Measurements from ENCODE around the gene SP140.

SP140 gene

DNA sequence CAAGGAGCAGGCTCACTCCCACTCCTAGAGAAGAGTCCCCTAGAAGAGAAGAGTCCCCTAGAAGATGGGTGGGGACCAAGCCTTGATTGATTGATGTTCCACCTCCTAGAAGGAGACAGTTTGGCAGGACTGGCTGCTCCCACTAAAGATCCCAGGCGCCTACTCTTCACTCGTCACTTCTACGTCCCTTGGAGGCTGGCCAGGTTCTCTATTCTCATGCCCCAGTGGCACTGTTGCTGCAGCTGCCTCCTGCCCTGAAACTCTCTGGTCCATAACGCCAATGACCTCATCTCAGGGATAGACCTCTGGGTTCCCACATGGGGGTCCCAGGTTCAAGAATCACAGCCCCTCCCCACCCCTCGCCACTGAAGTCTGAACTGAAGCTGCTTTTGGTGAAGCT lies 99.0 kb downstream of the SP140 start:
- Histone ChIP-seq H3K4me3 (ENCODE audit: low read depth, low read length) (no peak overlapping the region), H3K27ac (no peak overlapping the region), H3K27me3 (replicated peaks) (no peaks in the 10 kb centered on the region), H3K36me3 (replicated peaks) (no peaks in the 10 kb centered on the region)
- DNase-seq = no peak
- TF ChIP-seq CTCF (IDR thresholded peaks at IDR 0.05; ENCODE audit: low read depth, low read length, missing control alignments) = no peak
- in situ Hi-C loops (cut with HindIII; ENCODE audit: low pct_ligation_motif_present, low sequenced_read_pairs) = no loop called here

GRCh38 chr2:230325316-230326243 lies 100.0 kb downstream of the SP140 start:
- Histone ChIP-seq H3K4me3 (ENCODE audit: low read depth, low read length) (no peak overlapping the region), H3K27me3 (replicated peaks) (no peaks in the 10 kb centered on the region), H3K36me3 (replicated peaks) (no peaks in the 10 kb centered on the region), H3K27ac (no peak overlapping the region)
- in situ Hi-C loops (cut with HindIII; ENCODE audit: low pct_ligation_motif_present, low sequenced_read_pairs) = no loop called here
- no peak for DNase-seq
- no peak for TF ChIP-seq CTCF (IDR thresholded peaks at IDR 0.05; ENCODE audit: low read depth, low read length, missing control alignments)

DNA sequence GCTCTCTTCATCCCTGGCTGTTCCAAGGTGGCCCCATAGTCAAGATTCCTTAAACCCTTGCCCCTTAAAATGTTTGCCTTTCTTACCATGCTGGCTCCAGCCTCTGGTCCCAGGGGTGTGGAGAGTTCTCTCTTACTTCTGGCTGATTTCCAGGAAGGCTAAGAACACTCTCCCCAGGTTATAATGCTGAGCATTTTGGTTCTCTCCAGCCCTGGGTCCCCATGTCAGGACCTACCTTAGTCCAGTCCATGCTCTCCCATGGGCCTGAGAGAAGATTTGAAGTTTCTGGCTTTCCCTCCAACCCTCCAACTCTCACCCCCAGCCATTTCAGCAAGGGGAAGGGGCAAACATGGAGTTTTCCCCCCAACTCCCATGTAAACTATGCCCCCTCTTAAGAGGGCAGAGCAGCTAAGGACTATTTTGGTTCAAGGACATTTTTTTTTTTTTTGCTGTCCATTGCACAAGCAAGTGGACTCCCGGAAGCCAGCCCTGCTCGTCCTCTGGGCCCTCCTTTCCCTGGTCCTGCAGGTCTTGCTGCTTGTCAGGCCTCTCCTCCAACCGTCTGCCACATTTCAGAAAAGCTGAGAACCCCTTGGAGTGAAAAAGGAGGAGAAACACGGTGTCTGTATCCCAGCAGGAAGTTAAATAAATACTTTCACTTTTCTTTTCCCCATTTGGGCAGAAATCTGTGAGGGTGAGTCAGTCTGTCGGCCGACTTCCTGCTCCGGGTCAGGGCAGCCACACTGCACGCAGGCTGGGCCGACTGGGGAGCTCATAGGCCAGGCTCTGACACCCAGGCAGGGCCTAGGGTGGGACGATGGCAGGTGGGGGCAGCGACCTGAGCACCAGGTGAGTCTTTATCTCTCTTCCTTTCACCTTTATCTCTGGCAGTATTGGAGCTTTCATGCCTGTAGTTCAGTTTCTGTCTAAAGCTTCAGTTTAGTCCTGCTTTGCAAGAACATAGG lies 101.2 kb downstream of the SP140 start, which contains the start of gene SP140L:
Gene SP140L, plus strand, starts transcription at position 741 of the 965 bp plus-strand sequence. Its CDS starts 77 bp downstream, at position 818.
- Histone ChIP-seq H3K27me3 (replicated peaks) (no peaks in the 10 kb centered on the region), H3K36me3 (replicated peaks) (no peaks in the 10 kb centered on the region), H3K4me3 (ENCODE audit: low read depth, low read length) (peak within 1 kb of the TSS; percentile 61), H3K27ac (peak within 1 kb of the TSS; percentile 50)
- in situ Hi-C loops (cut with HindIII; ENCODE audit: low pct_ligation_motif_present, low sequenced_read_pairs) = no loop called here
- no peak for TF ChIP-seq CTCF (IDR thresholded peaks at IDR 0.05; ENCODE audit: low read depth, low read length, missing control alignments)
- DNase-seq = peak; percentile 75

GRCh38 chr2:230327418-230328154 lies 102.0 kb downstream of the SP140 start:
- no peak for DNase-seq
- in situ Hi-C loops (cut with HindIII; ENCODE audit: low pct_ligation_motif_present, low sequenced_read_pairs) = no loop called here
- peak overlapping the region; percentile 50 for H3K27ac ChIP-seq
- no peaks in the 10 kb centered on the region for H3K36me3 ChIP-seq (replicated peaks)
- peak overlapping the region; percentile 61 for H3K4me3 ChIP-seq (ENCODE audit: low read depth, low read length)
- H3K27me3 ChIP-seq (replicated peaks) = no peaks in the 10 kb centered on the region
- TF ChIP-seq CTCF (IDR thresholded peaks at IDR 0.05; ENCODE audit: low read depth, low read length, missing control alignments) = no peak

- H3K4me3 ChIP-seq (ENCODE audit: low read depth, low read length) = no peak overlapping the region
- H3K27me3 ChIP-seq (replicated peaks) = no peaks in the 10 kb centered on the region
- no peak for DNase-seq
- in situ Hi-C loops (cut with HindIII; ENCODE audit: low pct_ligation_motif_present, low sequenced_read_pairs) = no loop called here
- no peak for TF ChIP-seq CTCF (IDR thresholded peaks at IDR 0.05; ENCODE audit: low read depth, low read length, missing control alignments)
- no peak overlapping the region for H3K27ac ChIP-seq
- H3K36me3 ChIP-seq (replicated peaks) = no peaks in the 10 kb centered on the region
Measured at GRCh38 chr2:230328155-230328458, 102.6 kb downstream of the SP140 start.

All from brain microvascular endothelial cell (primary cell).